HG03460 (cell line): Measurements from ENCODE around the gene SOX18.
"Not testable (repeated sequence)": the region's sequence is repeated elsewhere in the genome, so short reads cannot be mapped to it uniquely, and the experiment has no call there.

Experiments used
- ATAC-seq: cut with Tn5 transposase; IDR thresholded peaks from one replicate; pipeline ENCODE4 v1.9.1; 2021; ENCODE audit not compliant: unreplicated experiment

SOX18 gene

GRCh38 chr20:64049060-64049877 lies at the start of gene SOX18:
SOX18 (minus strand) TSS chr20:64049639; CDS start chr20:64049516, 123 bp downstream.
- ATAC-seq: no peak

- ATAC-seq: no peak
Measured at GRCh38 chr20:64098471-64099013, 49.1 kb upstream of the SOX18 start.

GRCh38 chr20:64096535-64096934 lies 47.1 kb upstream of the SOX18 start:
- no peak for ATAC-seq

GRCh38 chr20:64095927-64096326 lies 46.5 kb upstream of the SOX18 start:
- no peak for ATAC-seq

- ATAC-seq: no peak
Measured at GRCh38 chr20:64095455-64095854, 46.0 kb upstream of the SOX18 start.

GRCh38 chr20:64093013-64093503 lies 43.6 kb upstream of the SOX18 start:
- no peak for ATAC-seq

GRCh38 chr20:64092258-64093012 lies 43.0 kb upstream of the SOX18 start:
- ATAC-seq: no peak

GRCh38 chr20:64091770-64092169 lies 42.3 kb upstream of the SOX18 start:
- no peak for ATAC-seq

GRCh38 chr20:64091340-64091739 lies 41.9 kb upstream of the SOX18 start:
- no peak for ATAC-seq

GRCh38 chr20:64090165-64090564 lies 40.7 kb upstream of the SOX18 start:
- ATAC-seq: no peak

- ATAC-seq: not testable (repeated sequence)
Measured at GRCh38 chr20:64088586-64088985, 39.1 kb upstream of the SOX18 start.

- ATAC-seq: not testable (repeated sequence)
Measured at GRCh38 chr20:64087226-64087825, 37.9 kb upstream of the SOX18 start.

GRCh38 chr20:64086801-64087200 lies 37.4 kb upstream of the SOX18 start:
- no peak for ATAC-seq

GRCh38 chr20:64084685-64085152 lies 35.3 kb upstream of the SOX18 start:
- ATAC-seq: no peak

- no peak for ATAC-seq
Measured at GRCh38 chr20:64083804-64084684, 34.6 kb upstream of the SOX18 start, which contains the start of gene LKAAEAR1. LKAAEAR1 (minus strand) TSS chr20:64084398; CDS start chr20:64084219, 179 bp downstream.

GRCh38 chr20:64083378-64083803 lies 34.0 kb upstream of the SOX18 start:
- ATAC-seq: no peak

- no peak for ATAC-seq
Measured at GRCh38 chr20:64082820-64083377, 33.5 kb upstream of the SOX18 start.

- no peak for ATAC-seq
Measured at GRCh38 chr20:64082126-64082731, 32.8 kb upstream of the SOX18 start.

- ATAC-seq: no peak
Measured at GRCh38 chr20:64081624-64081964, 32.2 kb upstream of the SOX18 start.
